ENCODE results near the gene ADAP1.
A peak's percentile ranks its signal among the peaks of the same experiment; 100 is the strongest.

The ADAP1 gene

GRCh38 chr7:923108-924041 is 31.1 kb downstream of the ADAP1 start:
- H3K27me3 Mint-ChIP-seq (ENCODE audit: low read depth) = no peaks in the 10 kb centered on the region
- peaks cover 5% of the 10 kb centered on the region for H3K36me3 Mint-ChIP-seq (ENCODE audit: low read depth)
- peak overlapping the region; percentile 89 for H3K4me3 Mint-ChIP-seq
- H3K27ac Mint-ChIP-seq = peak overlapping the region; percentile 94
- peak; percentile 93 for DNase-seq (ENCODE audit: low spot score)
- H3K9me3 Mint-ChIP-seq = no peaks in the 10 kb centered on the region
- H3K4me1 Mint-ChIP-seq (ENCODE audit: low read depth) = peaks cover 25% of the 10 kb centered on the region

GRCh38 chr7:922334-923107 is 32.0 kb downstream of the ADAP1 start:
- peaks cover 23% of the 10 kb centered on the region for H3K4me1 Mint-ChIP-seq (ENCODE audit: low read depth)
- H3K27me3 Mint-ChIP-seq (ENCODE audit: low read depth) = no peaks in the 10 kb centered on the region
- peak overlapping the region; percentile 94 for H3K27ac Mint-ChIP-seq
- H3K4me3 Mint-ChIP-seq = peak overlapping the region; percentile 89
- H3K36me3 Mint-ChIP-seq (ENCODE audit: low read depth) = peaks cover 5% of the 10 kb centered on the region
- DNase-seq (ENCODE audit: low spot score) = no peak
- no peaks in the 10 kb centered on the region for H3K9me3 Mint-ChIP-seq

DNA sequence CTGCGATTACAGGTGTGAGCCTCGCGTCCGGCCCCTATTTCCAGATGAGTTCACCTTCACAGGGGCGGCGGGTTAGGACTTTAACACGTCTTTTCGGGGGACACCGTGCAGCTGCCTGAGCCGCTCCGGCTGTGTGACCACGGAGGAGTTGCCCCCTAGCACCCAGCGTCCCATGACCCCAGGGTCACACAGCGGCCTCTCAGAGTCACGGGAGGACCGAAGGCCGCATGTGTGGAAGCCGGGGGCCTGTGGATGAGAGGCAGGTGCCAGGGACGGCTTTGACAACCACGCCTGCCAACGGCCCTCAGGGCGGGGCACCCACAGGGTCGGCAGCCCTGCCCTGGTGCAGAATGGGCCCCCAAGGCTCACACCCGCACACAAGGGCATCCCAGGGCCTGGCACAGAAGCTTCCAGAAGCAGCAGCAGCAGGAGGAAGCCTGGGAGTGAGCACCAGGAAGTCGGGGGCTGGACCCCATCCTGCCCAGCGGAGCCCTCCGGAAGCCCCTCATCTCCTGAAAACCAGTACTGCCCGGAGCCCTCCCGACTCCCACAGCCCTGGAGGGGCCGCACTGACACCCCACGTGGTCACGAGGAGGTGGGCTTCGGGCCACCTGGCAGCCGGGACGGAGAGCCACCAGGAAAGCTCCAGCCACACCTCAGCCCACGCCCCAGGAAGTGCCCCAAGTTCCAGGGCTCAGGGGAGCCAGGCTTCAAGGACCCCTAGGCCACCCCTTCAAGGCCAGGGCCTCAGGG is 32.7 kb downstream of the ADAP1 start:
- DNase-seq (ENCODE audit: low spot score) = no peak
- Mint-ChIP-seq H3K4me3 (peak overlapping the region; percentile 89), H3K36me3 (ENCODE audit: low read depth) (peaks cover 5% of the 10 kb centered on the region), H3K9me3 (no peaks in the 10 kb centered on the region), H3K27ac (peak overlapping the region; percentile 94), H3K4me1 (ENCODE audit: low read depth) (peaks cover 23% of the 10 kb centered on the region), H3K27me3 (ENCODE audit: low read depth) (no peaks in the 10 kb centered on the region)

DNA sequence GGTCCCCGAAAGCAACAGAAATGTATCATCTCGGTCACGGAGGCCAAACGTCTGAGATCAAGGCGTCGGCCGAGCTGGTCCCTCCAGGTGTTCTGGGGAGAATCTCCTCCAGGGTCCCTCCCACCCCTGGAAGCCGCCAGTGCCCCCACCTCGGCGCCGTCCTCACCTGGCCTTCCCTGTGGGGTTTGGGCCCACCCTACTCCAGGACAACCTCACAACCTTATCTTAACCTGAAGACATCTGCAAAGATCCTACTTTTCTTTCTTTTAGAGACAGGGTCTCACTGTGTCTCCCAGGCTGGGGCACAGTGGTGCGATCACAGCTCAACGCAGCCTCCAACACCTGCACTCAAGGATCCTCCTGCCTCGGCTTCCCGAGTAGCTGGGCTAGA is 33.4 kb downstream of the ADAP1 start:
- no peaks in the 10 kb centered on the region for H3K27me3 Mint-ChIP-seq (ENCODE audit: low read depth)
- H3K4me1 Mint-ChIP-seq (ENCODE audit: low read depth) = peaks cover 23% of the 10 kb centered on the region
- no peaks in the 10 kb centered on the region for H3K9me3 Mint-ChIP-seq
- H3K4me3 Mint-ChIP-seq = peak overlapping the region; percentile 59
- peak overlapping the region; percentile 69 for H3K27ac Mint-ChIP-seq
- no peak for DNase-seq (ENCODE audit: low spot score)
- H3K36me3 Mint-ChIP-seq (ENCODE audit: low read depth) = peaks cover 5% of the 10 kb centered on the region

- DNase-seq (ENCODE audit: low spot score) = no peak
- Mint-ChIP-seq H3K27me3 (ENCODE audit: low read depth) (no peaks in the 10 kb centered on the region), H3K27ac (peak overlapping the region; percentile 69), H3K36me3 (ENCODE audit: low read depth) (peaks cover 5% of the 10 kb centered on the region), H3K4me3 (peak overlapping the region; percentile 59), H3K9me3 (no peaks in the 10 kb centered on the region), H3K4me1 (ENCODE audit: low read depth) (peaks cover 23% of the 10 kb centered on the region)
These were observed 34.0 kb downstream of the ADAP1 start for GRCh38 chr7:920351-921070.

GRCh38 chr7:919924-920341 is 34.5 kb downstream of the ADAP1 start:
- Mint-ChIP-seq H3K4me3 (no peak overlapping the region), H3K36me3 (ENCODE audit: low read depth) (peaks cover 5% of the 10 kb centered on the region), H3K9me3 (no peaks in the 10 kb centered on the region), H3K4me1 (ENCODE audit: low read depth) (peaks cover 23% of the 10 kb centered on the region), H3K27me3 (ENCODE audit: low read depth) (no peaks in the 10 kb centered on the region), H3K27ac (no peak overlapping the region)
- DNase-seq (ENCODE audit: low spot score) = no peak

GRCh38 chr7:919114-919442 is 35.4 kb downstream of the ADAP1 start:
- H3K4me3 Mint-ChIP-seq = no peak overlapping the region
- H3K27me3 Mint-ChIP-seq (ENCODE audit: low read depth) = no peaks in the 10 kb centered on the region
- H3K27ac Mint-ChIP-seq = no peak overlapping the region
- no peaks in the 10 kb centered on the region for H3K9me3 Mint-ChIP-seq
- H3K36me3 Mint-ChIP-seq (ENCODE audit: low read depth) = peaks cover 4% of the 10 kb centered on the region
- H3K4me1 Mint-ChIP-seq (ENCODE audit: low read depth) = peaks cover 20% of the 10 kb centered on the region
- no peak for DNase-seq (ENCODE audit: low spot score)

- peaks cover 4% of the 10 kb centered on the region for H3K36me3 Mint-ChIP-seq (ENCODE audit: low read depth)
- H3K4me1 Mint-ChIP-seq (ENCODE audit: low read depth) = peaks cover 20% of the 10 kb centered on the region
- no peak overlapping the region for H3K4me3 Mint-ChIP-seq
- H3K27me3 Mint-ChIP-seq (ENCODE audit: low read depth) = no peaks in the 10 kb centered on the region
- no peaks in the 10 kb centered on the region for H3K9me3 Mint-ChIP-seq
- DNase-seq (ENCODE audit: low spot score) = no peak
- H3K27ac Mint-ChIP-seq = no peak overlapping the region
These were observed 35.9 kb downstream of the ADAP1 start for GRCh38 chr7:918441-919113.

GRCh38 chr7:918118-918425 is 36.4 kb downstream of the ADAP1 start:
- no peak overlapping the region for H3K27ac Mint-ChIP-seq
- DNase-seq (ENCODE audit: low spot score) = no peak

DNA sequence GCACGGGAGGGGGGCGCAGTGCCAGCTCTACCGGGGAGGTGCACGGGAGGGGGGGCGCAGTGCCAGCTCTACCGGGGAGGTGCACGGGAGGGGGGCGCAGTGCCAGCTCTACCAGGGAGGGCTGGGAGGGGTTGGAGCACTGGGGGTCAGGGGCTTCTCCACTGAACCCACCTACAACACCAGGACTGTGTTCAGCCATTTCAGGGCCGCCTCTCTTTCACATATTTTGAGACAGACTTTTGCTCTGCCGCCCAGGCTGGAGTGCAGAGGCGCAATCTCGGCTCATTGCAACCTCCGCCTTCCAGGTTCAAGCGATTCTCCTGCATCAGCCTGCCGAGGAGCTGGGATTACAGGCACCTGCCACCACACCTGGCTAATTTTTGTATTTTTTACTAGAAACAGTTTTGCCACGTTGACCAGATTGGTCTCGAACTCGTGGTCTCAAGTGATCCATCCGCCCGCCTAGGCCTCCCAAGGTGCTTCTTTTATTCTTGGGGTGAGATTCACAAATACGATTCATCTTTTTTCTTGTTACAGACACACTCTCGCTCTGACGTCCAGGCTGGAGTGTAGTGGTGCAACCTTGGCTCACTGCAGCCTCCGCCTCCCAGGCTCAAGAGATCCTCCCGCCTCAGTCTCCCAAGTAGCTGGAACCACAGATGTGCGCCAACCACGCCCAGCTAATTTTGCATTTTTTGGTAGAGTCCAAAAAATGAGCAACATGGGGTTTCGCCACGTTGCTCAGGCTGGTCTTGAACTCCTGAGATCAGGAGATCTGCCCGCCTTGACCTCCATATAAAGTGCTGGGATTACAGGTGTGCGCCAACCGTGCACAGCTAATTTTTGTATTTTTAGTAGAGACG is 37.0 kb downstream of the ADAP1 start:
- Mint-ChIP-seq H3K4me1 (ENCODE audit: low read depth) (peaks cover 13% of the 10 kb centered on the region), H3K27me3 (ENCODE audit: low read depth) (no peaks in the 10 kb centered on the region), H3K36me3 (ENCODE audit: low read depth) (peaks cover 4% of the 10 kb centered on the region), H3K27ac (no peak overlapping the region), H3K9me3 (no peaks in the 10 kb centered on the region), H3K4me3 (no peak overlapping the region)
- no peak for DNase-seq (ENCODE audit: low spot score)

More at GRCh38 chr7:918118-918425, 36.4 kb downstream of the ADAP1 start:
- H3K27me3 Mint-ChIP-seq (ENCODE audit: low read depth) = no peaks in the 10 kb centered on the region
- H3K36me3 Mint-ChIP-seq (ENCODE audit: low read depth) = peaks cover 4% of the 10 kb centered on the region
- H3K4me1 Mint-ChIP-seq (ENCODE audit: low read depth) = peaks cover 16% of the 10 kb centered on the region
- no peaks in the 10 kb centered on the region for H3K9me3 Mint-ChIP-seq
- H3K4me3 Mint-ChIP-seq = no peak overlapping the region

DNA sequence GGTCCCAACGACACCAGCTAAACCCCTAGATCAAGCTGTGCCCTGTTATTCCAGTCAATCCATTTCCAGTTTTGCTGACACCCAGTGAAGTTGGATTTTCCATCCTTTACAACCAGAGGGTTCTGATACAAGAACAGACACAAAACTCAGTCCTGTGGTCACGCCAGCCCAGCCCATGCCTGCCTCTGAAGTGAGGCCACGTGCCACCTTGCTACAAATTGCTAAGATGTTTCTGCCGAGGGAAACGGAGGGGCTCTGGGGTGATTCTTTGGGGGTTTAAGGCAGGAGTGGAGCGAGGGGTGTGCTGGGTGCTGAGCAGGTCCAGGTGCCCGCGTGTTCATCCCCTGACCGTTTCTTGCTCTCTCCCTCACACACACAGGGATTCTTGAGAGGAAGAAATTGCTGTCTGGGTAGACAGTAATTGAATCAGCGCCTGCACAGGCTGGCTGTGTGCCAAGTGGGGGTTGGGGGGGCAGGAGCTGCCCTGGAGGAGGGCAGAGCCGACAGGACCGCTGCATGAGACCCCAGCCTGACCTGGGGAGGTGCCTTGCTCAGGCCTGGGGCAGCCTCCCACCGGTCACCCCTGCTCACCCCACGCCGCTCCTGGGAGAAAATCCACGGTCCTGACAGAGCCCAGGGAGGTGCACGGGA is 38.1 kb downstream of the ADAP1 start:
- Mint-ChIP-seq H3K36me3 (ENCODE audit: low read depth) (peaks cover 4% of the 10 kb centered on the region), H3K27ac (no peak overlapping the region), H3K9me3 (no peaks in the 10 kb centered on the region), H3K4me3 (no peak overlapping the region), H3K4me1 (ENCODE audit: low read depth) (peaks cover 10% of the 10 kb centered on the region), H3K27me3 (ENCODE audit: low read depth) (no peaks in the 10 kb centered on the region)
- no peak for DNase-seq (ENCODE audit: low spot score)

Measured in T-helper 2 cell treated with Interferon-gamma antibody and Interleukin-4, amounts not matched to agents 5 μg/mL and 100 μg/mL, for 36 hours (primary cell).